ENCODE measurements around the gene SGMS1. TPM values are rescaled to one million over a fixed set of nuclear protein-coding genes. Genes with fewer than 3 reads are reported as not detected.

The SGMS1 gene
- polyA plus RNA-seq, 1 donor (not counting 4 experiments of a cell fraction or from before 2014, with no cell fraction given) = 18.3 TPM

- FAIRE-seq (no peak), DNase-seq (ENCODE audit: low read depth, low spot score) (no peak)
- Histone ChIP-seq H3K27ac (ENCODE audit: control insufficient read depth, insufficient read depth, low read length) (no peak overlapping the region), H3K9ac (ENCODE audit: control insufficient read depth, extremely low read depth, insufficient read depth, low read length) (no peak overlapping the region), H3K79me2 (ENCODE audit: control insufficient read depth, insufficient read depth, low read length) (no peaks in the 10 kb centered on the region), H3K4me1 (ENCODE audit: control insufficient read depth, extremely low read depth, insufficient read depth, low read length) (no peaks in the 10 kb centered on the region), H3K36me3 (ENCODE audit: control insufficient read depth in 2 of 2, extremely low read depth in 1 of 2, insufficient read depth in 2 of 2, low read length in 2 of 2) (peaks cover 0 to 2% of the 10 kb centered on the region in 2 experiments), H3K4me2 (ENCODE audit: control insufficient read depth, extremely low read depth, insufficient read depth, low read depth, low read length) (no peak overlapping the region), H3K9me3 (ENCODE audit: control insufficient read depth, low read depth, low read length) (no peaks in the 10 kb centered on the region), H3K4me3 (ENCODE audit: control insufficient read depth in 2 of 3, extremely low read depth in 1 of 3, insufficient read depth in 2 of 3, low read depth in 1 of 3, low read length in 3 of 3) (no peak overlapping the region), H3K9me1 (ENCODE audit: control insufficient read depth, extremely low read depth, insufficient read depth, low read length) (no peaks in the 10 kb centered on the region), H3K27me3 (ENCODE audit: control insufficient read depth, extremely low read depth, insufficient read depth, low read length) (no peaks in the 10 kb centered on the region), H4K20me1 (ENCODE audit: control insufficient read depth, extremely low read depth, insufficient read depth, low read length) (no peaks in the 10 kb centered on the region), H2AFZ (ENCODE audit: control insufficient read depth, low read length) (no peak overlapping the region)
- dilution Hi-C loops (cut with MboI; ENCODE audit: extremely low pct_ligation_motif_present, low sequenced_read_pairs) = no loop called here
- no peak for TF ChIP-seq EZH2 (IDR thresholded peaks at IDR 0.05; ENCODE audit: low read length)
- TF ChIP-seq, protein P1, sequence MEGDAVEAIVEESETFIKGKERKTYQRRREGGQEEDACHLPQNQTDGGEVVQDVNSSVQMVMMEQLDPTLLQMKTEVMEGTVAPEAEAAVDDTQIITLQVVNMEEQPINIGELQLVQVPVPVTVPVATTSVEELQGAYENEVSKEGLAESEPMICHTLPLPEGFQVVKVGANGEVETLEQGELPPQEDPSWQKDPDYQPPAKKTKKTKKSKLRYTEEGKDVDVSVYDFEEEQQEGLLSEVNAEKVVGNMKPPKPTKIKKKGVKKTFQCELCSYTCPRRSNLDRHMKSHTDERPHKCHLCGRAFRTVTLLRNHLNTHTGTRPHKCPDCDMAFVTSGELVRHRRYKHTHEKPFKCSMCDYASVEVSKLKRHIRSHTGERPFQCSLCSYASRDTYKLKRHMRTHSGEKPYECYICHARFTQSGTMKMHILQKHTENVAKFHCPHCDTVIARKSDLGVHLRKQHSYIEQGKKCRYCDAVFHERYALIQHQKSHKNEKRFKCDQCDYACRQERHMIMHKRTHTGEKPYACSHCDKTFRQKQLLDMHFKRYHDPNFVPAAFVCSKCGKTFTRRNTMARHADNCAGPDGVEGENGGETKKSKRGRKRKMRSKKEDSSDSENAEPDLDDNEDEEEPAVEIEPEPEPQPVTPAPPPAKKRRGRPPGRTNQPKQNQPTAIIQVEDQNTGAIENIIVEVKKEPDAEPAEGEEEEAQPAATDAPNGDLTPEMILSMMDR (optimal IDR thresholded peaks at IDR 0.05 in 1 of 3, IDR thresholded peaks at IDR 0.05 in 1 of 3, conservative IDR thresholded peaks at IDR 0.05 in 1 of 3; ENCODE audit: extremely low read depth in 1 of 3, insufficient read depth in 2 of 3, low read length in 3 of 3) = no peak
Measured at GRCh38 chr10:50523357-50523756, 100.4 kb downstream of the SGMS1 start.

GRCh38 chr10:50522908-50523307 lies 100.8 kb downstream of the SGMS1 start:
- Histone ChIP-seq H3K9ac (ENCODE audit: control insufficient read depth, extremely low read depth, insufficient read depth, low read length) (no peak overlapping the region), H3K36me3 (ENCODE audit: control insufficient read depth in 2 of 2, extremely low read depth in 1 of 2, insufficient read depth in 2 of 2, low read length in 2 of 2) (peaks cover 0 to 2% of the 10 kb centered on the region in 2 experiments), H3K4me2 (ENCODE audit: control insufficient read depth, extremely low read depth, insufficient read depth, low read depth, low read length) (no peak overlapping the region), H3K9me3 (ENCODE audit: control insufficient read depth, low read depth, low read length) (no peaks in the 10 kb centered on the region), H3K27ac (ENCODE audit: control insufficient read depth, insufficient read depth, low read length) (no peak overlapping the region), H3K4me1 (ENCODE audit: control insufficient read depth, extremely low read depth, insufficient read depth, low read length) (no peaks in the 10 kb centered on the region), H3K27me3 (ENCODE audit: control insufficient read depth, extremely low read depth, insufficient read depth, low read length) (no peaks in the 10 kb centered on the region), H2AFZ (ENCODE audit: control insufficient read depth, low read length) (no peak overlapping the region), H3K79me2 (ENCODE audit: control insufficient read depth, insufficient read depth, low read length) (no peaks in the 10 kb centered on the region), H3K9me1 (ENCODE audit: control insufficient read depth, extremely low read depth, insufficient read depth, low read length) (no peaks in the 10 kb centered on the region), H3K4me3 (ENCODE audit: control insufficient read depth in 2 of 3, extremely low read depth in 1 of 3, insufficient read depth in 2 of 3, low read depth in 1 of 3, low read length in 3 of 3) (no peak overlapping the region), H4K20me1 (ENCODE audit: control insufficient read depth, extremely low read depth, insufficient read depth, low read length) (no peaks in the 10 kb centered on the region)
- no peak for FAIRE-seq
- DNase-seq (ENCODE audit: low read depth, low spot score) = no peak
- TF ChIP-seq, protein P1 (optimal IDR thresholded peaks at IDR 0.05 in 1 of 3, IDR thresholded peaks at IDR 0.05 in 1 of 3, conservative IDR thresholded peaks at IDR 0.05 in 1 of 3; ENCODE audit: extremely low read depth in 1 of 3, insufficient read depth in 2 of 3, low read length in 3 of 3) = no peak
- TF ChIP-seq EZH2 (IDR thresholded peaks at IDR 0.05; ENCODE audit: low read length) = no peak
- dilution Hi-C loops (cut with MboI; ENCODE audit: extremely low pct_ligation_motif_present, low sequenced_read_pairs) = no loop called here
